Keratinocyte (primary cell): ENCODE results near the gene TMED10.

Experiments used
- EZH2 ChIP-seq: IDR thresholded peaks from one replicate; pipeline ENCODE4 v1.6.1; 2012; ENCODE audit warnings: inconsistent platforms, mild to moderate bottlenecking, low read length, moderate library complexity
- TF ChIP-seq, protein P1 (sequence below), 3 experiments: IDR thresholded peaks in 1 of 3; conservative IDR thresholded peaks in 1 of 3; optimal IDR thresholded peaks in 1 of 3; 2 replicates in 2 of 3; 3 replicates in 1 of 3; pipeline versions ENCODE3 to v1.5.1; 2011; ENCODE audit warnings: low read length in 3 of 3, mild to moderate bottlenecking in 3 of 3, moderate library complexity in 2 of 3, control low read depth in 1 of 3, inconsistent platforms in 1 of 3; ENCODE audit not compliant: insufficient read depth in 2 of 3; ENCODE audit errors: extremely low read depth in 1 of 3

DNA sequence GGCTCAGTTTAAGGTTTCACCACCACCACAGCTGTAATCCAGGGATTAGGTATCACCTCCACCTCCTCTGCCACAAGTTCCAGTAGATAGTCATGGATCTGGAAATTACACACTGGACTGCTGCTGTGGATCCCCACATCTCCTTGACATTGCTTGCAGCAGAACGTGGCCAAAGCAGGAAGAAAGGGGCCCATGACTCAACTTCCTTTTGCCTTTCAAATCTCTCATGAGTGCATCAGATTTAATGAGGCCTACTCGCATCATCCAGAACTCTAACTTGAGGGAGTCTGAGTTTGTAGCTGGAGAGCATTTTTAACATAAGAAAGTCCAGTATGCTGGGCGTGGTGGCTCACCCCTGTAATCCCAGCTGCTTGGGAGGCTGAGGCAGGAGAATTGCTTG is 29.2 kb upstream of the TMED10 start:
- TF ChIP-seq, protein P1, sequence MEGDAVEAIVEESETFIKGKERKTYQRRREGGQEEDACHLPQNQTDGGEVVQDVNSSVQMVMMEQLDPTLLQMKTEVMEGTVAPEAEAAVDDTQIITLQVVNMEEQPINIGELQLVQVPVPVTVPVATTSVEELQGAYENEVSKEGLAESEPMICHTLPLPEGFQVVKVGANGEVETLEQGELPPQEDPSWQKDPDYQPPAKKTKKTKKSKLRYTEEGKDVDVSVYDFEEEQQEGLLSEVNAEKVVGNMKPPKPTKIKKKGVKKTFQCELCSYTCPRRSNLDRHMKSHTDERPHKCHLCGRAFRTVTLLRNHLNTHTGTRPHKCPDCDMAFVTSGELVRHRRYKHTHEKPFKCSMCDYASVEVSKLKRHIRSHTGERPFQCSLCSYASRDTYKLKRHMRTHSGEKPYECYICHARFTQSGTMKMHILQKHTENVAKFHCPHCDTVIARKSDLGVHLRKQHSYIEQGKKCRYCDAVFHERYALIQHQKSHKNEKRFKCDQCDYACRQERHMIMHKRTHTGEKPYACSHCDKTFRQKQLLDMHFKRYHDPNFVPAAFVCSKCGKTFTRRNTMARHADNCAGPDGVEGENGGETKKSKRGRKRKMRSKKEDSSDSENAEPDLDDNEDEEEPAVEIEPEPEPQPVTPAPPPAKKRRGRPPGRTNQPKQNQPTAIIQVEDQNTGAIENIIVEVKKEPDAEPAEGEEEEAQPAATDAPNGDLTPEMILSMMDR (optimal IDR thresholded peaks at IDR 0.05 in 1 of 3, IDR thresholded peaks at IDR 0.05 in 1 of 3, conservative IDR thresholded peaks at IDR 0.05 in 1 of 3; ENCODE audit: extremely low read depth in 1 of 3, insufficient read depth in 2 of 3, low read length in 3 of 3), result no peak
- no peak for TF ChIP-seq EZH2
